CD14-positive monocyte (primary cell): ENCODE data around the gene NOP9. TPM values are rescaled to one million over a fixed set of nuclear protein-coding genes. Genes with fewer than 3 reads are reported as not detected.

Experiments used
- DNase-seq, 3 donors: peaks; one replicate each; pipeline ENCODE4 v3.0.0-alpha.2; 2011 to 2022
- H2AFZ ChIP-seq: 2 replicates; pipeline ENCODE4 v1.6.0; 2012; ENCODE audit warnings: mild to moderate bottlenecking, low read depth, low read length, inconsistent platforms; ENCODE audit not compliant: insufficient read depth, poor library complexity, severe bottlenecking
- H3K27ac ChIP-seq, 2 donors: 1 replicate in 1 of 2; 2 replicates in 1 of 2; pipeline ENCODE4 v1.5.1; 2012 to 2013; ENCODE audit warnings: low read length in 2 of 2, control low read depth in 1 of 2, inconsistent platforms in 1 of 2, low read depth in 1 of 2, mild to moderate bottlenecking in 1 of 2
- H3K27me3 ChIP-seq, 2 donors: one replicate each; pipeline versions ENCODE4 v1.6.0 to v1.6.1; 2011 to 2013; ENCODE audit warnings: low read length in 2 of 2; ENCODE audit not compliant: control insufficient read depth in 2 of 2, insufficient read depth in 2 of 2
- H3K36me3 ChIP-seq, 2 donors: replicated peaks in 1 of 2; 1 replicate in 1 of 2; 2 replicates in 1 of 2; pipeline versions ENCODE4 v1.5.1 to v1.6.1; 2012 to 2013; ENCODE audit warnings: low read length in 2 of 2, control low read depth in 1 of 2, inconsistent platforms in 1 of 2, mild to moderate bottlenecking in 1 of 2; ENCODE audit not compliant: insufficient read depth in 2 of 2, control insufficient read depth in 1 of 2
- H3K4me1 ChIP-seq, 2 donors: 1 replicate in 1 of 2; 2 replicates in 1 of 2; pipeline versions ENCODE4 v1.5.1 to v1.6.1; 2012 to 2013; ENCODE audit warnings: low read length in 2 of 2, control low read depth in 1 of 2, inconsistent platforms in 1 of 2, mild to moderate bottlenecking in 1 of 2, moderate library complexity in 1 of 2; ENCODE audit not compliant: insufficient read depth in 2 of 2, control insufficient read depth in 1 of 2
- H3K4me2 ChIP-seq: replicated peaks from 2 replicates; pipeline ENCODE3; 2012; ENCODE audit warnings: low read length, moderate library complexity, mild to moderate bottlenecking; ENCODE audit not compliant: poor library complexity, severe bottlenecking; ENCODE audit errors: extremely low read depth
- H3K4me3 ChIP-seq, 3 experiments: fragments of 200-600 bp in 1 of 3; sonication (generic) in 1 of 3; replicated peaks in 1 of 3; 1 replicate in 2 of 3; 2 replicates in 1 of 3; pipeline ENCODE4 v1.5.1; 2011 to 2013; ENCODE audit warnings: low read length in 3 of 3, mild to moderate bottlenecking in 3 of 3, control low read depth in 2 of 3, low read depth in 2 of 3, inconsistent platforms in 1 of 3, moderate library complexity in 1 of 3
- H3K79me2 ChIP-seq: 2 replicates; pipeline ENCODE4 v1.6.0; 2012; ENCODE audit warnings: mild to moderate bottlenecking, control low read depth, inconsistent platforms, low read length, moderate library complexity; ENCODE audit not compliant: insufficient read depth
- H3K9ac ChIP-seq: 2 replicates; pipeline ENCODE4 v1.6.0; 2017; ENCODE audit warnings: low read length, mild to moderate bottlenecking; ENCODE audit not compliant: insufficient read depth, poor library complexity, severe bottlenecking
- H3K9me3 ChIP-seq, 2 donors: replicated peaks in 1 of 2; 1 replicate in 1 of 2; 2 replicates in 1 of 2; pipeline versions ENCODE4 v1.5.1 to v1.6.1; 2012 to 2013; ENCODE audit warnings: low read length in 2 of 2, control low read depth in 1 of 2; ENCODE audit not compliant: control insufficient read depth in 1 of 2, insufficient read depth in 1 of 2
- H4K20me1 ChIP-seq: 2 replicates; pipeline ENCODE4 v1.6.0; 2012; ENCODE audit warnings: mild to moderate bottlenecking, low read length, control low read depth, moderate library complexity; ENCODE audit not compliant: insufficient read depth
- H3K27ac Mint-ChIP-seq, 7 donors: one replicate each; pipeline ENCODE4 v1.8.0; 2020; ENCODE audit warnings: mild to moderate bottlenecking in 7 of 7, mixed read lengths in 7 of 7, moderate library complexity in 6 of 7, inconsistent platforms in 2 of 7
- H3K27me3 Mint-ChIP-seq, 3 donors: one replicate each; pipeline ENCODE4 v1.8.0; 2021 to 2022; ENCODE audit warnings: low read depth in 3 of 3, mild to moderate bottlenecking in 3 of 3, mixed read lengths in 3 of 3, moderate library complexity in 3 of 3, inconsistent platforms in 1 of 3
- H3K36me3 Mint-ChIP-seq, 2 donors: one replicate each; pipeline ENCODE4 v1.8.0; 2020; ENCODE audit warnings: mixed read lengths in 2 of 2, inconsistent platforms in 1 of 2, mild to moderate bottlenecking in 1 of 2
- H3K4me1 Mint-ChIP-seq: one replicate; pipeline ENCODE4 v1.8.0; 2020; ENCODE audit warnings: mild to moderate bottlenecking, mixed read lengths
- H3K4me3 Mint-ChIP-seq, 2 donors: one replicate each; pipeline ENCODE4 v1.8.0; 2020; ENCODE audit warnings: mild to moderate bottlenecking in 2 of 2, mixed read lengths in 2 of 2, moderate library complexity in 1 of 2
- H3K9me3 Mint-ChIP-seq, 7 donors: one replicate each; pipeline ENCODE4 v1.8.0; 2020 to 2022; ENCODE audit warnings: mixed read lengths in 7 of 7, mild to moderate bottlenecking in 6 of 7, moderate library complexity in 6 of 7, inconsistent platforms in 2 of 7
- WGBS: methylation state at CpG from one replicate; pipeline ENCODE4 v1.1.5; 2013; ENCODE audit warnings: missing lambda C conversion rate; ENCODE audit not compliant: insufficient coverage; 5-methylcytosine and 5-hydroxymethylcytosine counted together
- intact Hi-C, 2 donors: fragments of 100-400 bp; cut with micrococcal nuclease; formaldehyde crosslinking; loops; one replicate each; pipeline versions ENCODE4 v1.15.0 to v1.15.1; 2023
- polyA plus RNA-seq, 3 donors: library from polyadenylated mRNA; depleted of rRNA in 1 of 3; unstranded in 2 of 3; stranded (reverse) in 1 of 3; fragments of 300-500 nt in 2 of 3; fragments of >200 nt in 1 of 3; fragmentation: Illumina TruSeq in 2 of 3; gene quantifications; 1 replicate in 2 of 3; 2 replicates in 1 of 3; pipeline ENCODE4 v1.2.3, GENCODE V29; 2012 to 2021
- TF ChIP-seq, protein P1 (sequence below): fragments of 200-600 bp; IDR thresholded peaks from one replicate; pipeline ENCODE4 v1.8.0; 2022; ENCODE audit warnings: antibody characterized with exemption, mild to moderate bottlenecking

Gene NOP9
- polyA plus RNA-seq, 3 donors: 1.2 to 16.6 (median 1.3) TPM

DNA sequence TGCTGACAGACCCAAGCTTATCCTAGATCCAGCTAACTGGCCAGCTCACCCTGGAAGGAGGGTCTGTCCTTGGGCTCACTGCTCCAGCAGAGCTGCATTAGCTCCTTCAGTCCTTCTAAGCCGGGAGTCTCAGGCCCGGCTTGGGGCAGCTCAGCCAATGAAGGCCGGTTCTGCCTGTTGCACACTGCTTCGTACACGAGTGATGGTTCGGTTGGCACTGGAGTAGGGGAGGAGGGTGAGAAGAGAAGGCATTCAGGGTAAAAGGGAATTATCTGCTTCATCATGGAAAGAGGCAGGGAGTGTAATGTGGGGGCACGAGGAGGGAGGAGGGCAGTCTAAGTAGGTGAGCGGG is 38.1 kb downstream of the NOP9 start:
- Histone ChIP-seq H3K27ac (no peak overlapping the region), H3K9ac (no peak overlapping the region), H3K79me2 (peaks cover 21% of the 10 kb centered on the region), H3K9me3 (peaks cover 0 to 2% of the 10 kb centered on the region in 2 donors), H3K4me2 (no peak overlapping the region), H3K4me3 (no peak overlapping the region), H2AFZ (no peak overlapping the region), H3K36me3 (peaks cover 19 to 26% of the 10 kb centered on the region in 2 donors), H3K27me3 (peaks cover 9 to 21% of the 10 kb centered on the region in 2 donors), H3K4me1 (peaks cover 69 to 90% of the 10 kb centered on the region in 2 donors), H4K20me1 (peaks cover 52% of the 10 kb centered on the region)
- 98% methylated on average over 7 of the region's 8 CpGs for WGBS
- Mint-ChIP-seq H3K36me3 (peaks cover 36 to 39% of the 10 kb centered on the region in 2 donors), H3K9me3 (peaks cover 0 to 6% (median 5%) of the 10 kb centered on the region in 7 donors), H3K4me3 (no peak overlapping the region), H3K27ac (no peak overlapping the region), H3K4me1 (peaks cover 82% of the 10 kb centered on the region), H3K27me3 (peaks cover 21 to 35% (median 28%) of the 10 kb centered on the region in 3 donors)
- DNase-seq: no peak
- TF ChIP-seq, protein P1, sequence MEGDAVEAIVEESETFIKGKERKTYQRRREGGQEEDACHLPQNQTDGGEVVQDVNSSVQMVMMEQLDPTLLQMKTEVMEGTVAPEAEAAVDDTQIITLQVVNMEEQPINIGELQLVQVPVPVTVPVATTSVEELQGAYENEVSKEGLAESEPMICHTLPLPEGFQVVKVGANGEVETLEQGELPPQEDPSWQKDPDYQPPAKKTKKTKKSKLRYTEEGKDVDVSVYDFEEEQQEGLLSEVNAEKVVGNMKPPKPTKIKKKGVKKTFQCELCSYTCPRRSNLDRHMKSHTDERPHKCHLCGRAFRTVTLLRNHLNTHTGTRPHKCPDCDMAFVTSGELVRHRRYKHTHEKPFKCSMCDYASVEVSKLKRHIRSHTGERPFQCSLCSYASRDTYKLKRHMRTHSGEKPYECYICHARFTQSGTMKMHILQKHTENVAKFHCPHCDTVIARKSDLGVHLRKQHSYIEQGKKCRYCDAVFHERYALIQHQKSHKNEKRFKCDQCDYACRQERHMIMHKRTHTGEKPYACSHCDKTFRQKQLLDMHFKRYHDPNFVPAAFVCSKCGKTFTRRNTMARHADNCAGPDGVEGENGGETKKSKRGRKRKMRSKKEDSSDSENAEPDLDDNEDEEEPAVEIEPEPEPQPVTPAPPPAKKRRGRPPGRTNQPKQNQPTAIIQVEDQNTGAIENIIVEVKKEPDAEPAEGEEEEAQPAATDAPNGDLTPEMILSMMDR: no peak
- intact Hi-C loops: loop anchor here in 1 of 2 donors (2.0 kb wide), 1 partner anchor 97 kb away; no protein-coding TSS in a partner anchor

DNA sequence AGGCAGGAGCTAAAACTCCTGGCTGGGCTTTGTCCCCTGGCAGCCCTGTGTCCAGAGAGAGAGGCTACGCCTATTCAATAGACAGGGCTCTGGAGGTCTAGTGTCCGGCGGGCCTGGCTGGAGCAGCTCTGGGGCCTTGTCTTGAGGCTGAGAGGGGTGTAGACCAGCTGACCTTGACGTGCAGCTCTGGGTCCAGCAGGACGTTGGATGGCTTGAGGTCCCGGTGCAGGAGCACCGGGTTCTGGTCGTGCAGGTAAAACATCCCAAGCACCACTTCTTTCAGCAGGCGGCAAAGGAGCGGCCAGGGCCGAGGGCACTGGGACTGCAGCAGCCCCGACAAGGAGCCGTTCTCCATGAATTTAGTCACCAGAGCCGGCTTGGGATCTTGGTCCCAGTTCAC is 39.2 kb downstream of the NOP9 start:
- Mint-ChIP-seq H3K27ac (peak overlapping the region in 5 of 7 donors; percentile 19 to 97 (median 91)), H3K4me3 (peak overlapping the region; percentile 96 to 99), H3K4me1 (peaks cover 74% of the 10 kb centered on the region), H3K36me3 (peaks cover 36 to 39% of the 10 kb centered on the region in 2 donors), H3K27me3 (peaks cover 13 to 24% (median 19%) of the 10 kb centered on the region in 3 donors), H3K9me3 (peaks cover 0 to 6% (median 5%) of the 10 kb centered on the region in 7 donors)
- Histone ChIP-seq H3K4me1 (peaks cover 60 to 79% of the 10 kb centered on the region in 2 donors), H3K4me2 (peak overlapping the region; percentile 95), H3K36me3 (peaks cover 19 to 26% of the 10 kb centered on the region in 2 donors), H3K27me3 (peaks cover 9 to 18% of the 10 kb centered on the region in 2 donors), H2AFZ (peak overlapping the region; percentile 91), H3K27ac (peak overlapping the region; percentile 16 to 95), H3K4me3 (peak overlapping the region; percentile 63 to 90 (median 88)), H3K79me2 (peaks cover 21% of the 10 kb centered on the region), H3K9me3 (peaks cover 0 to 2% of the 10 kb centered on the region in 2 donors), H3K9ac (peak overlapping the region; percentile 76), H4K20me1 (peaks cover 51% of the 10 kb centered on the region)
- TF ChIP-seq, protein P1: no peak
- no peak for DNase-seq
- WGBS: 82% methylated on average over 14 of the region's 14 CpGs
- intact Hi-C loops: no loop called here
